ENCODE data around the gene SORBS1.

- TF ChIP-seq CTCF (IDR thresholded peaks at IDR 0.05; ENCODE audit: extremely low read depth in 1 of 2, insufficient read depth in 1 of 2, low read depth in 1 of 2, low read length in 2 of 2) (no peak), POLR2AphosphoS5 (IDR thresholded peaks at IDR 0.05; ENCODE audit: insufficient read depth, low read depth, low read length) (no peak), POLR2A (IDR thresholded peaks at IDR 0.05; ENCODE audit: low read depth, low read length) (no peak), EZH2 (IDR thresholded peaks at IDR 0.05; ENCODE audit: borderline replicate concordance, low read depth, low read length, severe bottlenecking) (no peak), MAX (IDR thresholded peaks at IDR 0.05; ENCODE audit: insufficient read depth, insufficient read length) (no peak), GATA2 (IDR thresholded peaks at IDR 0.05; ENCODE audit: insufficient read depth, insufficient read length, low read depth, low read length) (no peak), MYC (IDR thresholded peaks at IDR 0.05; ENCODE audit: low read depth, low read length) (no peak), JUN (IDR thresholded peaks at IDR 0.05; ENCODE audit: borderline replicate concordance, insufficient read depth, insufficient read length, low read depth) (no peak)
These were observed 57.6 kb downstream of the SORBS1 start for GRCh38 chr10:95503526-95503925.

All from endothelial cell of umbilical vein (primary cell).